HG02610 (cell line): ENCODE data around the gene SCN8A.

Experiments
- ATAC-seq: cut with Tn5 transposase; IDR thresholded peaks from one replicate; pipeline ENCODE4 v1.9.1; 2021; ENCODE audit warnings: mild to moderate bottlenecking, moderate library complexity; ENCODE audit not compliant: unreplicated experiment

Gene SCN8A

GRCh38 chr12:51847643-51848325 lies 256.8 kb downstream of the SCN8A start:
- ATAC-seq: no peak

GRCh38 chr12:51848326-51848727 lies 257.3 kb downstream of the SCN8A start, which contains the start of gene FIGNL2:
FIGNL2 (minus strand) TSS chr12:51848718; CDS start chr12:51822413, 26,305 bp downstream.
- no peak for ATAC-seq

DNA sequence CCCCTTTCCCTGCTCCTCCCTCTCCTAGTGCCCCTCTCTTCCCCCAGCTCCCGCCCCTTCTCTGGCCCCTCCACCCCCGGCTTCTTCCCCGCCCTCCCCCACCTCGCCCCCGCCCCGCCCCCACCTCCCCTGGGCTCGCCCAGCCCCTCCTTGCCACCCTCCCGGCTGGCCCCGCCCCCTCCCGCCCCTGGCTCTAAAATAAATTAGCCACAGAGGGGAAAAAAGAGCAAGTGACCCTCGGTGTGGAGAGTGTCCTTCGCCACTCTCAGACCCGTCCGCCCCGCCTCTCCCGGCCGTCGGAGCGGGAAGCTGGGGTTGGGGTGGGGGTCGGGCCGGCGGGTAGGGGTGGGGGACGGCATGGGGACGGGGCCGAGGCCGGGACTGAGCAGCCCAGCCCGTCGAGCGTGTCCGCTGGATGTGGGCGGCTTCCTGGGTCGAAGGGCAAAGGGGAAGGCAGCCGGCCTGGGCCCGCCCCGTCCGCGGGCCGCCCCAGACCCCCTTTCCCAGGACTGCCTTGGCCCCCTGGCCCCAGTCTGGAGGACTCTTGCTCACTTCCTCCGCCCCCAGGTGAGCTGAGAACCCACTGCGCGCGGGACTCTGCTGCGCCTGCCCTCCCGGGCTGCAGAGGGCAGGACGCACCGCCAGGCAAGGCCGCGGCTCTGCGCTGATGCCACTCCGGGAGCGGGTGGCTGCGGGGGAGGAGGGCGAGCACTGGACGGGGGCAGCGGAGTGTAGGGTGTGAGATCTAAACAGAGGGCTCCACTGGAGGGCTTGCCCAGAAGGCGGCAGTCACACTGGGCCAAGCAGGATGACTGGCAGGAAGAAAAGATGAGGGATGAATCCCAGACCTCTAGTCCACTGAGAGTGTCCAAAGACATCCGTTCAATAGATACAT lies 258.1 kb downstream of the SCN8A start:
- no peak for ATAC-seq

DNA sequence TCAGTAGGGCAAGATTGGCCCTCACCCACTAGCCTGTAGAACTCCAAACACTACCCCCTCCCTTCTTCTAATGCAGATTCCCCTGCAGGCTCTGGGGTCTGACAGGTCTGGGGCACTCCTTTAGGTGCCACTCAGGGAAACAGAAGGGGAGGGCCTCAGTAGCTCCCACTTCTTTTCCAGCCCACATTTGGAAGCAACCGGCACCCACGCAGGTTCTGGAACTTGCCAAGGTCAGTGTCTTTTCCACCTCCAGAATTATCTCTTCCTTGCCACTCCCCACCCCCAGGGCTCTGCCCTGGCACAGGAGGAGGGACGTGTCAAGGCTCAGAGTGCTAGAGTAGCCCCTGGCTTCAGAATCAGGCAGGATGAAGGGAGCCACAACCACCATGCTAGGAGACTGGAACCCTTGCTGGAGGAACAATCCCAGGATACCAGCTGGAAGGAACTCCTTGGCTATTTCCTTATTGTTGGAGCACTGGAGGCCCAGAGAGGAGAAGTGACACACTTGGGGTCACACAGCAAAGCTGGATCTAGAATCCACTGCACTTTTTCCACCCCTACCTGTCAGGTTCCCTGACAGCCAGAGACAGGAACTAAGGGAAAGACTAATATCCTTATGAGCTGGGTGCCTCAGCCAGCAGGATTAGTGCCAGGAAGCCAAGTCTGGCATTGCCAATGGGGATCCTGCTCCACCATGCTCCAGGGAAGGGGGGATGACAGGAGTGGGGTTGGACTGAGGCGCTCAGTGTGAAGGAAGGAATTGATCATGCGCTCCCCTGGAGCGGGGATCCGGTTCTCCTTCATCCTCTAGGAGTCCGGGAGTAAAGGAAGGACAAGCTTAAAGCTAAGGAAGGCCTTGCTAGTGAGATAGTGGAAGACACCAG lies 259.3 kb downstream of the SCN8A start:
- no peak for ATAC-seq

GRCh38 chr12:51850965-51851299 lies 259.9 kb downstream of the SCN8A start:
- no peak for ATAC-seq

DNA sequence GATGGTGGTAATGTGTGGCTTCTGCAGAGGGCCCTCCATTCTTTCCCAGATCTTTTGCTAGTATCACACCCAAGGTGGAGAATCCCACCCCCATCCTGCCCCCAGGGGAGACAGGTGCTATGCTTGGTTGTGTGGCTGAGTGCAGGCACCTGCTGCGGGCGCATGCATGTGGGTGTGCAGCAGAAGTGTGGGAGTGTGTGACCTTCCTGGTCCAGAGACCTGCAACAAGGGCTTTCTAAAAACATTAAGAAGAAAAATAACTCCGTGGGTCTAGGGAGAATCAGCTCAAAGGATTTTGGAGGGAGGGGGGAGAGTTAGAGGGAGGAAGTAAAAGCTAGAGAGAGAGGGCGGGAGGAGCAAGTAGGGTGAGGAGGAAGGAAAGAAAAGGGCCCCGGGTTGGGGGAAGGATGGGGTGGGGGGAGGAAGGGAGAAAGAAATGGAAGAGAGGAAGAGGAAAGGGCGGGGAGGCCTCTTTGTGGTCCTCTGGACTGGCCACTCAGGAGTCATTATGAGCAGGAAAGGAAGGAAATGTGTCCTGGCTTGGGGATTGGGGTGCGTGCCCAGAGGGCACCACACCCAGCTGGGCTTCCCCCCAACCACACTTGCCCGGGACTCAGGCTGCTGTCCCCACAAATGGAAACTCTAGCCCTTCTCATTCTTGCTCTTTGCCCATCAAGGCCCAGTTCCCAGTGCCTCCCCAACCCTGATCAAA lies 260.5 kb downstream of the SCN8A start:
- ATAC-seq: no peak

- ATAC-seq: no peak
These were observed 261.5 kb downstream of the SCN8A start for GRCh38 chr12:51852404-51853137.

DNA sequence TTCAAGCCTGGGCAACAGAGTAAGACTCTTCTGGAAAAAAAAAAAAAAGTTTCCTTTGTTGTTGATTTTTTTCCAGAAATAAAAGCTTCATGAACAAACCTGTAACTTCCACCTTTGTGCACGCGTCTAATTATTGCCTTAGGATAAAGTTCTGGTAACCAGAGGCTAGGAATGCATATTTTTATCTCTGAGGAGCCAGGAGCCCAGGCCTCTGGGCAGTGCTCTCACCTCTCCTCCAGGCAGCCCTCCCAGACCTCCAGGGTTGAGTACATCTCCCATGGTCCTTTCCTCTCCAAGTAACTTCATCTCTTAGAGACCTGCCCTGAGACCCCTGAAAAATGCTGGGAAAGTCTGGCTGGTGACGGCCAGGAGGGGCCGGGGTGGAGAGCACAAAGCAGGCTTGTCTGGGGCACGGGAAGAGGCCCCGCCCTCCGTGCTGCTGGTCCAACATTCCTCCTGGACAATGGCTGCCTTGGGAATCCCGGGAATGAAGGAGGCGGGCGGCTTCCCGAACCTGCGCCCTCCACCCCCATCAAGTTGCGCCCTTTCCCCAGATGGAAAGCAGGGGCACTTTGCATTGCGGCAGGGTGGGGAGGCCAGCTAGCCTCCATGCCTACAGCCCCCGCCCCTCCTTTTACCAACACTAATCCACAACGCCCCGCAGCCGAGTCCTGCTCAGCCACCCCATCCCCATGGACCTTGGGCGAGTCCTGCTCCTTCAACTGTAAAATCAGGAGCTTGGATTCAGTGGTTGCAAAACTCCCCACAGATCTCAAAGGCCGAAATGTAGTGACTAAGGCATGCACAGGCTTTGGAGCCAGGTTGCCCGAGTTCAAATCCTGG lies 264.8 kb downstream of the SCN8A start:
- no peak for ATAC-seq

- no peak for ATAC-seq
These were observed 270.0 kb downstream of the SCN8A start for GRCh38 chr12:51860986-51861385.
